Right cardiac atrium (tissue), 5 donors: ENCODE measurements around the gene NELL1. TPM values are rescaled to one million over a fixed set of nuclear protein-coding genes. Genes with fewer than 3 reads are reported as not detected.

ENCODE experiments used
- ATAC-seq, 2 donors: fragments of 200-7000 bp; cut with Tn5 transposase; one replicate each; pipeline versions ENCODE4 v1.8.0 to v1.9.1; 2020; ENCODE audit warnings: moderate library complexity in 2 of 2, mild to moderate bottlenecking in 1 of 2
- DNase-seq, 3 donors: peaks; one replicate each; pipeline ENCODE4 v3.0.0-alpha.2; 2020
- H3K27ac ChIP-seq: one replicate; pipeline ENCODE4 v1.5.1; 2013; ENCODE audit warnings: mild to moderate bottlenecking, low read length, control low read depth, moderate library complexity
- H3K27me3 ChIP-seq: one replicate; pipeline ENCODE4 v1.6.1; 2013; ENCODE audit not compliant: control insufficient read depth, insufficient read depth
- H3K4me1 ChIP-seq: one replicate; pipeline ENCODE4 v1.6.1; 2013; ENCODE audit warnings: low read length; ENCODE audit not compliant: control insufficient read depth, insufficient read depth
- H3K4me3 ChIP-seq: one replicate; pipeline ENCODE4 v1.5.1; 2013; ENCODE audit warnings: low read length, control low read depth
- H3K9me3 ChIP-seq: one replicate; pipeline ENCODE4 v1.6.1; 2013; ENCODE audit warnings: low read length; ENCODE audit not compliant: control insufficient read depth
- whole genome bisulfite sequencing: extraction: QIAGEN DNeasy Blood & Tissue Kit; methylation state at CpG from one replicate; pipeline ENCODE4 v1.1.7; 2013; 5-methylcytosine and 5-hydroxymethylcytosine counted together
- intact Hi-C, 4 donors: fragments of 100-400 bp; cut with DNase I; formaldehyde crosslinking; loops; one replicate each; pipeline versions ENCODE4 v1.11.0 to v1.14.0; 2022 to 2023
- polyA plus RNA-seq: library from polyadenylated mRNA; stranded (reverse); fragments of 200-250 nt; gene quantifications from one replicate; pipeline ENCODE4 v1.2.3, GENCODE V29; 2013
- total RNA-seq, 4 donors: library from RNA; stranded (reverse); fragmentation: NEBNext Ultra II Directional; extraction: Animal tissue kit (Norgen Biotek cat#: 25700); gene quantifications; one replicate each; pipeline ENCODE4 v1.2.1, GENCODE V29; 2021
- donor health status: healthy with polysubstance abuse.
- donor health status: DM: no; HTN: yes; CAD: no.
- donor health status: DM: no; HTN: no; CAD: no.
- donor health status: DM: no; HTN: yes; CAD: no; lungs with severe emphysema.
- donor health status: DM: yes; HTN: yes; CAD: no.

Gene NELL1
- total and polyA plus RNA-seq, 5 donors = 0.09 to 0.22 TPM; not detected in 3

GRCh38 chr11:20973940-20974559 is 304.7 kb downstream of the NELL1 start:
- intact Hi-C loops = no loop called here
- H3K4me3 ChIP-seq = no peak overlapping the region
- no peaks in the 10 kb centered on the region for H3K9me3 ChIP-seq
- H3K27me3 ChIP-seq = no peaks in the 10 kb centered on the region
- no peak for ATAC-seq
- 47% methylated on average over 7 of the region's 7 CpGs for WGBS
- DNase-seq = no peak
- no peak overlapping the region for H3K27ac ChIP-seq
- H3K4me1 ChIP-seq = no peaks in the 10 kb centered on the region

DNA sequence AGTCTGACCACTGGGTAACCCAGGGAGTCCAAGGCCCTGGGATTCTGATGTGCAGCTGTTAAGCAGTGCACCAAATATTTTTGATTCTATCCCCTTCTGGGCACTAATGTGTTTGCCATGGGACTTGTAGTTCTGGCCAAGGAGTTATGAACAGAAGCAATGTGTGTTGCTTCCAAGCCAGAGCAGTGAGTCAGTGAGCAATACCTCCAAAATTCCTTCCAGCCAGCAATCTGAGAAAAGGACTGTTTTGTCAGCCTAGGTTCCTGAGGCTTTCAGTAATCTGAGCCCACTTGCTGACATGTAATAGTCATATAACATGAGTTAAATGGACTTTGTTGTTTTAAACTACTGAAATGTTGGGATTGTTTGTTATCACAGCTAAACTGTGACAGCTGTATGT is 311.4 kb downstream of the NELL1 start:
- intact Hi-C loops = no loop called here
- DNase-seq (no peak), ATAC-seq (no peak)
- Histone ChIP-seq H3K4me3 (no peak overlapping the region), H3K9me3 (no peaks in the 10 kb centered on the region), H3K27me3 (no peaks in the 10 kb centered on the region), H3K4me1 (no peaks in the 10 kb centered on the region), H3K27ac (no peak overlapping the region)

DNA sequence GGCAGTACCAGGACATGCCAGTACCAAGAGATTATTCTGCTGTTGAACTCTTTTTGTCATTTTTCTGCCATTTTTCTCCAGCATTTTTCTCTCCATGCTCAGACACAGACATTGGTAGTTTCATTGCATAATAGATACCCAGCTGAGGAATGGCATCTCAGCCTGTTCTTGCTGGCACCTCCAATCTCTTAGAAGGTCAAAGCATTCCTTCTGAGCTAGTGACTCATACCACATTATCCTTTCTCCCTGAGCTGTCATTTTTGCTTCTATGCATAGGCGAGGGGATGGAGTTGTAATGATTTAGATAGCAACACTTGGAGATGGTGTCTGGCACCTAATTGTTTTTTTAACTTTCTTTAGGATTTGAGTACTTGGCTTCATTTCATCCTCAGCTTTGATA is 321.1 kb downstream of the NELL1 start:
- intact Hi-C loops = no loop called here
- Histone ChIP-seq H3K9me3 (no peaks in the 10 kb centered on the region), H3K27ac (no peak overlapping the region), H3K27me3 (no peaks in the 10 kb centered on the region), H3K4me1 (no peaks in the 10 kb centered on the region), H3K4me3 (no peak overlapping the region)
- no peak for DNase-seq
- 55% methylated on average over 1 of the region's 1 CpG for WGBS
- ATAC-seq = no peak

GRCh38 chr11:20991471-20991870 is 322.1 kb downstream of the NELL1 start:
- H3K27ac ChIP-seq = no peak overlapping the region
- H3K27me3 ChIP-seq = no peaks in the 10 kb centered on the region
- no peak for ATAC-seq
- no peaks in the 10 kb centered on the region for H3K9me3 ChIP-seq
- H3K4me1 ChIP-seq = no peaks in the 10 kb centered on the region
- DNase-seq = peak in 1 of 3 donors; percentile 40
- WGBS = 66% methylated on average over 6 of the region's 6 CpGs
- H3K4me3 ChIP-seq = no peak overlapping the region
- intact Hi-C loops = no loop called here

DNA sequence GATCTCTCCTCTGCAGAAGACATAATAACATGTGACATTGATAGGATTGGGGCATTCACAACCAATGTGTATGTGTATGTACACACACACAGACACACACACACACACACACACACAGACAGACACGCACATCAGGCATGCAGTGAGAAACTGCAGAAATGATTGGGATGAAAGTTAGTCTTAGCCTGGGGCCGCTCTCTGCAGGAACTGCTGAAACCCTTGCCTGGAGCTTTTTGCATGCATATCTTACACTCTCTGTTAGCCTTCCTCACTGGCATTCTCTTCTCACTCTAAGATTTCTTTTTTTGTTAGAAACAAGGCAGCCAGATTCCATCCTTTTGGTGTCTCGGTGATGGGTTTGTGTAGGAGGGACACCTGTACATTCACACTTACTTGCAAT is 337.9 kb downstream of the NELL1 start:
- Histone ChIP-seq H3K4me3 (no peak overlapping the region), H3K9me3 (peaks cover 2% of the 10 kb centered on the region), H3K4me1 (no peaks in the 10 kb centered on the region), H3K27me3 (peaks cover 2% of the 10 kb centered on the region), H3K27ac (no peak overlapping the region)
- DNase-seq (no peak), ATAC-seq (no peak)
- 49% methylated on average over 3 of the region's 3 CpGs for WGBS
- intact Hi-C loops = no loop called here

DNA sequence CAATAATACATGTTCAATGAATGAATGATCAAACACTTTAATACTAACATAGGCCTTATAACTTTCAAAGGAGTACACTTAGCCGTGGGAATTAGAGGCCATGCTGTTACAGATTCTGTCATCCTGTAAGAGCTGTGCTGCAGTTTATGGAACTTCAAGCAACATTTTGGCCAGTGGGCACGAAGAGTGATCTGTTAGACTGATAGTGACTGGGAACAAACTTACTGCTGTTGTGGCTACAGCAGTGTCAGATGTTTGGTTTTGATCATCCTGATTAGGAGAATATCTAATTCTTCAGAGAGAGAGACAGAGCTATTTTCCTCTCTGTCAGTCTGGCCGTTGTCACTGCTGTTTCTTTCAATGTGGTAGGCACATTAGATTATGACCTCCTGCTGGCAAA is 348.9 kb downstream of the NELL1 start:
- no peak for ATAC-seq
- no peak for DNase-seq
- Histone ChIP-seq H3K9me3 (no peaks in the 10 kb centered on the region), H3K4me1 (no peaks in the 10 kb centered on the region), H3K4me3 (no peak overlapping the region), H3K27me3 (no peaks in the 10 kb centered on the region), H3K27ac (no peak overlapping the region)
- intact Hi-C loops = no loop called here
- 42% methylated on average over 3 of the region's 3 CpGs for WGBS

DNA sequence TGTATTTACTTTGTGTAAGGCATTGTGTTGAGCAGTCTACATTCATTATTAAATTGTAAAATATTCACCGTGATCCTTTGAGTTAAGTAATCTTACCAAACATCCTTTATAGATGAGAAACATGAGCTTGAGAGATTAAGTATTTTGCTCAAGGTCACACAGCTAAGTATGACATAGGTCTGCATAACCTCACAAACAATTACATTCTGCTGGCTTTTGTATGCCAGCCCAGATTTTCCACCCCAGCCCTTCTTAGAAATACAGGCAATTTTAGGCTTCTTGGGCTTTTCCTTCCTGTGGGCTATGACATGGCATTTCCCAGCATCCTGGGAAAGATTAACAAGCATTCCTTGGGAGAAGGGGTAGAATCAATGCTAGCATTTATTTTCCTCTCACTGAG is 357.3 kb downstream of the NELL1 start:
- Histone ChIP-seq H3K27ac (no peak overlapping the region), H3K9me3 (no peaks in the 10 kb centered on the region), H3K4me1 (no peaks in the 10 kb centered on the region), H3K27me3 (no peaks in the 10 kb centered on the region), H3K4me3 (no peak overlapping the region)
- ATAC-seq (no peak), DNase-seq (no peak)
- intact Hi-C loops = no loop called here
- 56% methylated on average over 1 of the region's 1 CpG for WGBS

DNA sequence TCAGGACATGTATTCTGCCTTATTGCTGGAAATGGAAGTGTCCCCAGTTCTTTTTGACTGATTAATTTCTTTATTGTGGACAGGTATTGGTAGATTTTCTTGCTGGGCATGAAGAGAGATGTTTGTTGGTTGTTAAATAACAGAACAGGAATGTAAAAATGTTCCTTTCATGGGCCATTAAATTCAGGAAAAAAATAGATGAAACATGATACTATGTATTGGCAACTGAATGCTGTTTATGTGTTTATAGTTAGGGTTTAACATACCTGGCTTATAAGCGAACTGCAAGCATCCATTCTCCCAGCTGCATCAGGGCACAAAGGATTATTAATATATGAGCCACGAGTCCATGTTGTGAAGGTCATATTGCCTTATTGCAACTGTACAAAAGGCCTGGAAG is 368.5 kb downstream of the NELL1 start:
- intact Hi-C loops = no loop called here
- H3K27ac ChIP-seq = no peak overlapping the region
- H3K4me3 ChIP-seq = no peak overlapping the region
- 77% methylated on average over 2 of the region's 2 CpGs for WGBS
- H3K4me1 ChIP-seq = no peaks in the 10 kb centered on the region
- H3K27me3 ChIP-seq = no peaks in the 10 kb centered on the region
- DNase-seq (no peak), ATAC-seq (no peak)
- H3K9me3 ChIP-seq = no peaks in the 10 kb centered on the region

DNA sequence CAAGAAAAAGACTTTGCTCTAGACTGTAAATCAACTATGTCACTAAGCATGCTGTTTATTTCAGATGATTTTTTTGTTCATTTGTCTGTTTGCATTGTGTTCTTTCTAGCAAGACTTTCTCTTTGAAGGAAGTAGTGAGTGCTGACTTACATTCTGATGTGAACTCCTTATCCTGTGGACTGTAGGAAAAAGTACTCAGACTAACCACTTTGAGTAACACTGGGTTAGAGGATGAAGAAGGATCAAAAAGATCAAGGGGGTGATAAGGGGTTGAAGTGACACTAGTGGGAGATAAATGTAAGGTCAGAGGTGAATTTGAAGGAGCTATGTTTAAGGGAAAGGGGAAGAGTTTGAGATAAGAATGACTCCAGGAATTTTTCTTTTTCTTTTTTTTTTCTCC is 369.4 kb downstream of the NELL1 start:
- intact Hi-C loops = no loop called here
- no peak for ATAC-seq
- Histone ChIP-seq H3K27me3 (no peaks in the 10 kb centered on the region), H3K27ac (no peak overlapping the region), H3K4me1 (no peaks in the 10 kb centered on the region), H3K4me3 (no peak overlapping the region), H3K9me3 (no peaks in the 10 kb centered on the region)
- no peak for DNase-seq

DNA sequence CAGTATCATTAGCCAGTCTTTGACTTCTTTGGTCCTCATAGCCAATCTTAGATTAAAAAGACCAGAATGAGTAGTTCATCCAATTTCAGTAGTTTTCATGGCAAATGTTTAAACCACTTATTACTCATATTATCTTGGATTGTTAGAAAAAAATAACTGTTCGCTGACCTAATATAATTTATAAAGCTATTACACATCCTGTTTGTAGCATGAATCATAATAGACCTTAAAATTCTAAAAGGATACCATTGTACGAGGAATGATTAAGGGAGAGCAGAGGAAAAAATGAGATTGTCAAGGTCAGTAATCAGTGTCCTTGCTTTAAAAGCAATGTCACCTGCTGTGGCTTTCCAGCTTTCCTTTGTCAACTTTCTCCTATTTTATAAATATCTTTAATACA is 371.2 kb downstream of the NELL1 start:
- Histone ChIP-seq H3K27me3 (no peaks in the 10 kb centered on the region), H3K4me3 (no peak overlapping the region), H3K9me3 (no peaks in the 10 kb centered on the region), H3K27ac (no peak overlapping the region), H3K4me1 (no peaks in the 10 kb centered on the region)
- ATAC-seq (no peak), DNase-seq (no peak)
- intact Hi-C loops = no loop called here
- 82% methylated on average over 2 of the region's 2 CpGs for WGBS

GRCh38 chr11:21048626-21049025 is 379.2 kb downstream of the NELL1 start:
- no peaks in the 10 kb centered on the region for H3K4me1 ChIP-seq
- no peak for ATAC-seq
- no peak overlapping the region for H3K4me3 ChIP-seq
- no peak overlapping the region for H3K27ac ChIP-seq
- 79% methylated on average over 5 of the region's 5 CpGs for WGBS
- no peaks in the 10 kb centered on the region for H3K27me3 ChIP-seq
- H3K9me3 ChIP-seq = no peaks in the 10 kb centered on the region
- DNase-seq = no peak
- intact Hi-C loops = no loop called here

DNA sequence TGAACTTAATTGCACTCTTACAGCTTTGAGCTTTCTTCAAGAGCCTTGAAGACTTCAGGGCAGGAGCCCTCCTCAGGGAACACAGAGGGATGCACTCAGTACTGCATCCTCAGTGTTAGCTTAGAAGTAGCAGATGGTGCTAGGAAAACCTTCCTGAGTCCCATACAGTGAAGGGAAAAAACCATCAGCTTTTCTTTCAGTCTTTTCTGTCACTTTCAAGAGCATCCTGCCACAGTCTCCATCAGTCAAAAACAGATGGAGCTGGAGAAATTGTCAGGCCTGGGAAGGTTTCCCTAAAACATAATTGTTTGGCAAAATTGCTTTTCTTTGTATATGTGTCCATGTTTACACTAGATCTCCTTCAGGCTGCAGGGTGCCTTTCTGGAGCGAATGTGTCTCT is 384.1 kb downstream of the NELL1 start:
- Histone ChIP-seq H3K27ac (no peak overlapping the region), H3K27me3 (no peaks in the 10 kb centered on the region), H3K9me3 (no peaks in the 10 kb centered on the region), H3K4me3 (no peak overlapping the region), H3K4me1 (no peaks in the 10 kb centered on the region)
- ATAC-seq (no peak), DNase-seq (no peak)
- intact Hi-C loops = no loop called here
- 68% methylated on average over 1 of the region's 1 CpG for WGBS
